Stimulated activated CD8-positive, alpha-beta memory T cell treated with anti-CD3 and anti-CD28 coated beads, Interleukin-12 subunit alpha, Interleukin-12 subunit beta, amount 100 ng/mL, for 1 hour (primary cell): ENCODE measurements around the gene MRPL14.
A peak's percentile ranks its signal among the peaks of the same experiment; 100 is the strongest.
"Not testable (repeated sequence)": the region's sequence is repeated elsewhere in the genome, so short reads cannot be mapped to it uniquely, and the experiment has no call there.

ENCODE experiments used
- DNase-seq: peaks from one replicate; pipeline ENCODE4 v3.0.0-alpha.2; 2020; ENCODE audit warnings: low read depth

The MRPL14 gene

DNA sequence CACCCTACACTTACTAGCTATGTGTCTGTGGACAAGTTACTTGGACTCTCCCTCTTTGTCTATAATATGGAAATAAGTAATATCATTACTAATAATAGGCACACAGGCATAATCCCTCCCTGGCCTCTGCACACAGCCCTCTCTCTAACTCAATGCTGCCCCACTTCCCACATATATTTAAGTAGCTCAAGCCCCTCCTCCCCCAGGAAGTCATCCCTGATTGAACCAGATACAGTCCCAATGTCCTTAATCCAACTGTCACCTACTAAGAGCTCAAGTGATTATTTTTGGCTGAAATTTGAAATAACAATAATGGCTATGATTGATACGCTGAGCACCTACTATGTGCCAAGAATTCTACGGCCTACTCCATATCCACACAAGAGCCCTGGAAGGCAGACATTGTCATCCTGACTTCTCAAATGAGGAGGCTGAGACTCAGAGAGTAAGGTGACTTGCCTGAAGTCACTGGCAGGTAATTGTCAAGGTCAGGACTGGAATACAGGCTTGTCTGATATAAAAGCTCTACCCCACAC, 29.4 kb downstream of the MRPL14 start:
- DNase-seq, result no peak

DNA sequence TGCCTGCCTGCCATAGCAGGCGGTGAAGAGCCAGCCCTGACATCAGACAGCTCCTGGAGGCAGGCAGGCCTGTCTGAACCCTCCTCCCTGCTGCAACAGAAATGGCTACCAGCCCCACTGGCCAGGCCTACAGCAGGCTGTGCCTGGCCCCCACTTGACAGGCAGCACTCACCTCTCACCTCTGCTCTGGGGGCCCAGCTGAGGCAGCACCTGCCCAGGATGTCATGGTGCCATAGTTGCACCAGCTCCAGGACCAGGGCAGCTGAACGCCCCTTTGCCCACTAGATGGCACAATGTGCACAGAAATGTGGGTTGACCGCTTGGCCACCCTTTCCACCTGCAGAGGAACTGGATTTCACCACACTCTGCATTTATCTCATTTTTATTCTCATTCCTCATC, 30.6 kb downstream of the MRPL14 start:
- peak; percentile 53 for DNase-seq

DNA sequence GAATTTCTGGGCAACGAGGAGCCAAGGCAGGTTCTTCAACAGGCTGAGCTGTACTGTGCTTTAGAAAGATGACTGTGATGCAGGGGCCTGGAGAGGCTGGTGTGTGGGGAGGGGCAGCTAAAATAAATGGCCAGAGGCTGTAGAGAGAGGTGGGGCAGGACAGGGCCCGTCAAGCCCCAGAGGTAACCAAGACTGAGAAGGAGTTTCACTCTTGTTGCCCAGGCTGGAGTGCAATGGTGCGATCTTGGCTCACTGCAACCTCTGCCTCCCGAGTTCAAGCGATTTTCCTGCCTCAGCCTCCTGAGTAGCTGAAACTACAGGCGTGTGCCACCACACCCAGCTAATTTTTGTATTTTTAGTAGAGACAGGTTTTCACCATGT, 32.0 kb downstream of the MRPL14 start:
- DNase-seq, result not testable (repeated sequence)

DNA sequence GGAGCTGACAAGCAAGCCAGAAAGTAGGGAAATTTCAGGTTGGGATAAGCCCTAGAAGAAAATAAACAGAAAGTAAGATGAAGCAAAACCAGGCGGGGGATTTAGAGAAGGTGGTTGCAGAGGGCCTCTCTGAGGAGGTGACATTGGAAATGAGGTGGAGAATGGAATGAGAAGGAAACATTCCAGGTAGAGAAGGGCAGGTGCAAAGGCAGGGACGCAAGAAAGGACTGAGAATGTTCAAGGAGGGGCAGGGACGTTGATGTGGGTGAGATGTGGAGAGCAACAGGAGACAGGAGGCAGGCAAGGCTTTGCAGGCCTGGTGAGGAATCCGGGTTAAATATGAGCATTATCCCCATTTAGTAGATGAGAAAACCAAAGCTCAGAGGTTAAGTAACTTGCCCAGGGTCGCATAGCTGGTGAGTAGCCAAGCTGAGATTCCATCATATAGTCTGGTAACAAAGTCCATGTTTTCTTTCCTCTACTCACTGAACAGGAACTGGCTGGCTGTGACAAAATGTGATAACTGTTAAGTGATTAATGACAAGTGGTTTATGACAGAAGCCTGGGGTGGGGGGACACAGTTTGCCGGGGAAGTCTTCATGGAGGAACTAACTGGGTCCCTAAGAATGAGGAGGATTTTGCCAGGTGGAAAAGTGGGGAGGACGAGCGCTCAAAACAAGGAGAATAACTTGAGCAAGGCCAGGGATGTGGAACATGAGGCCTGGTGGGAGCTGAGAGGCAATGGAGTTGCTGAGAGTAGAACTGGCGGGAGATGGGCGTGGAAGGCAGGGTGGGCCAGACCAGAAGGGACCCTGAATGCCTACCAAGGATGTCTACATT, 32.6 kb downstream of the MRPL14 start:
- DNase-seq, result no peak

DNA sequence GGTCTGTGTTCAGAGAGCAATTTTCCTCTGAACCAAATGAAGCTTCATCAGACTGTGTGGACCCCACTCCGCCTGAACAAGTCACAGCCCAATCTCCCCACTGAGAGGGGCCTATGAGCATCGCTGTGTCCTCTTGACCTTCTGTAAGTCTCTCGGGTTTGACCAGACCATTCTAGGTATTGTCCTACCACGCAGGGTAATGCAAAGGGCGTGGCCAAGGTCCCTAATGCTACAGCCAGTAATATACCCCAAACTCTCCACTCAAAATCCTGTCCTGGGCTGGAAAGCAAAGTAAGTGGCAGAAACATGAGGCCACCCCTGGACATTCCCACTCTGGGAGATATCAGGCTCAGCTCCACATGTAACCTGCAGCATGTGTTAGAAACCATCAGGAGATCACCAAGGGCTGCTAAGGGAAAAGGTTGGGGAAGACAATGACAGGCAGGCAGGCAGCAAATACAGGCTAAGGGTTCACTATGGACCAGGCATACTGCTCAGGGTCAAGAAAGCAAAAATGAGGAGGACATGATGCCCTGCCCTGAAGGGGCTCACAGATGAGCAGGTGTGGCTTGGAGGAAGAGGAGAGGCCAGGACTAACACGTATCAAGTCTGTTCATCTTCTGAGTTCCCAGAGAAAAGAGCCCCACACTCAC, 33.4 kb downstream of the MRPL14 start:
- no peak for DNase-seq

DNA sequence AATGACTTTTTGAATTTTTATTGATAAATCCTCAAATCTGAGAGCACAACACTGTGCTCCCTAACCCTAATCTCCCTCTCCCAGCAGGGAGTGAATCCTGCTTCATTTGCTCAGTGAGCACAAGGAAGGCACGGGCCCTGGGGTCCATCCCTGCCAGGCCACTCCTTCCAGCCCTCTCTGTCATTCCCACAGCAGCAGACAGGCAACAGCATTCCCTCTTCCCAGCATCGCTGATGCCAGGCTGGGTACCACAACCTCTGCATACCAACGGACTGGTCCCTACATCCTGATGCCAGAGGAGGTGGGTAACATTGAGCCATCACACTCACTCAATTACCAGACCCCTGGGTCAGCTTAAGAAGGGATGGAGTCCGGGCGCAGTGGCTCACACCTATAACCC, 34.2 kb downstream of the MRPL14 start:
- DNase-seq, result no peak

DNA sequence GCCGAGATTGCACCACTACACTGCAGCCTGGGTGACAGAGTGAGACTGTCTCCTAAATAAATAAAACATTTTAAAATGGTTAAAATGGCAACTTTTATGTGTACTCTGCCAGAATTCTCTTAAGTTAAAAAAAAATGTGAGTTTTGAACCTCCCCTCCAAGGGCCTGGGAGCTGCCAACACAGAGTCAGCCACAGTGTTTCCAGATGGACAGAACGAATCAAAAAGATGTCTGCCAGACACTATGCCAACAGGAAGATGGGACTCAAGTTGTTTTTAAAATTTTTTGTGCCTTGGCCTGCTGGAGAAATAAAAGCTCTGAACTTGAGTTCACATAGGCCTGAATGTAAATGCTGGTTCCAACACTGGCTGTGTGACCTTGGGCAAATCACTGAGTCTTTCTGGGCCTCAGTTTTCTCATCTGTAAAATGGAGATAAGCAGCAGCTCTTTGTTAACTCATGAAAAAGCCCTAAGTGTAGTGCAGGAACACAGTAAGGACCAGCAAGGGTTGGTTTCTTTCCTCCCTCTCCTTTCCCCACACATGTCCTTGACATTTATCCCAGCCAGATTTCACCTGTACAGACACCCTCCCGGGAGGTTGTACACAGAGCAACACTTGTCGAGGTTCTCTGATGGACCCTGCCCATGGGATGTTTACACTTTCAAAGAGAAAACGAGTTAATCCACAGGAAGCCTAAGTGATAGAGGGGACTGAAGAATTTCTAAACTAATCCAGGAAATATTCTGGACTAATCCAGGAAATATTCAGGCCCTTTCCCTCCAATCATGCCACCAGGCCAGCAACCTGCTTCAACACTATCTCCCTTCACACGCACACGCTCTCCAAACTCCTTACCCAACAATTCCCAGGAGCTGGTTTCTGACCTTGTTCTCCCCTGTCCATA, 35.0 kb downstream of the MRPL14 start:
- DNase-seq, result no peak

DNA sequence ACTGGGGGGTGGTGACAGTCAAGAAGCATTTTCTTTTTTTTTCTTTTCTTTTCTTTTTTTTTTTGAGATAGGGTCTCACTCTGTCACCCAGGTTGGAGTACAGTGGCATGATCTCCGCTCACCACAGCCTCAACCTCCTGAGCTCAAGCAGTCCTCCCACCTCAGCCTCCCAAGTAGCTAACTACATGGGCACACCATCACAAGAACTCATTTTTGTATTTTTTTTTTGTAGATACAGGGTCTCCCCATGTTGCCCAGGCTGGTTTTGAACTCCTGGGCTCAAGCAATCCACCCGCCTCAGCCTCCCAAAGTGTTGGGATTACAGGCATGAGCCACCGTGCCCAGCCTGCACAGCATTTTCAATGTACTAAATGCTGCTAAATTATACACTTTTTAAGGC, 35.9 kb downstream of the MRPL14 start:
- not testable (repeated sequence) for DNase-seq

DNA sequence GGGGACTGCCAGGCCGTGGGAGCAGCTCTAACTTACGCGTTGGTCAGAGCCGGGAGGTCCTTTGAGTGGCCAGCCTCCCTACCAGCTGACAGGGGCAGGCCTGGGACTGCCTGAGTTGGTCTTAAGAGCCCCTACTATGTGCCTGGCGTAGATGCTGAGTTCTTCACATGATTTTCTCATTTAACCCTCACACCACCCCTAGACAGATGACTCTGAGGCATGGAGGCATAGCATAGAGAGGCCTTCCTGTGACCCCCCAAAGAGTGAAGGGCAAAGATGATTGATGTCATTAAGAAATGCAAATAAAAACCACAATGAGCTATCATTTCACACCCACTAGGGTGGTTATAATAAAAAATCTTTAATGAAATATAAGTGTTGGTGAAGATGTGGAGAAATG, 36.8 kb downstream of the MRPL14 start:
- no peak for DNase-seq

DNA sequence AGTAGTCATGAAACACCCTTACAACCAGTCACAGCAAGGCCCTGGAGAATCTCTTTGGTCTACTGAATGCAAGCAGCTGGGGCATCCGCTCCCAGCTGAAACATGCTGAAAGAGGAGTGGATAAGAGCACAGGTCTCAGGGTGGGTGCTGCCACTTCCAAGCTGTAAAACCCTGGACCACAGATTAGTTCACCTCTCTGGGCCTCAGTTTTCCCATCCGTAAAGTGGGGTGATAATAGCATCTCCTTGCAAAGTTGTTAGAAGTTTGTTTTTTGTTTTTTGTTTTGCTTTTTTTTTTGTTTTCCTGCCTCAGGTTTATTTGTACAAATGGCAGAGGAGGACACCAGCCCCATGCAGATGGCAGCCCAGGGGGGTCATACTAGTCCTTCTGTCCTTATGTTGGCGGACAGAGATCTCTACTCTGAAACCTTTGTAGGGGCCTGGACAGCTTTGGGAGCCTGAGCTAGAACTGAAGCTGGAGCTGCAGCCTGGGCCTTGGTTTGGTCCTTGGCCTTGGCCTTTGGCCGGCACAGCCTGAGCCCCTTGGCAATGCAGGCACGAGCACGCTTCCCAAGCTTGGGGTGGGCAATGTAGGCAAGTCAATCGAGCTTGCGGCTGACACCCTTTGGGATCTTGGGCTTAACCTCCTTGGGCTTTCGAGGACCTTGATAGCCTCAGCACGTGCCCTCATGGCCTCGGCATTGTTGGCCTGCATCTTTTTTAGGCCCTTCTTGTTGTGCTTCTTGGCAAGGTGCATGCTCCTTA, 38.2 kb downstream of the MRPL14 start:
- no peak for DNase-seq

DNA sequence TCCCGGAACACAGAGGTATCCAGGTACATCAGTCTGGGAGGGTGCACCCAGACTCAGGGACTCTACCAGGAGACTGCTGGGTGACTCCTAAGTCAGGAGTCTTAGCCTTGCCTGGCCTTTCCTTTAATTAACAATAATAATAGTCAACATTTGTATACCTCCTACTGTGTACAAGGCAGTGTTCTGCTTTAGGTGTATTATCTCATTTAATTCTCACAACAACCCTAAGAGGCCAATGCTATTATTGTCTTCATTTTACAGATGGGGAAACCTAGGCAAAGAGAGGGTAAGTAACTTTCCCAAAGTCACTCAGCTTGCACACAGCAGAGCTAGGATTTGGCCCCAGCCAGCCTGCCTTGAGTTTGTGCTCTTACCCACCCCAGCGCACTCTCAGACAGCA, 39.6 kb downstream of the MRPL14 start:
- no peak for DNase-seq

DNA sequence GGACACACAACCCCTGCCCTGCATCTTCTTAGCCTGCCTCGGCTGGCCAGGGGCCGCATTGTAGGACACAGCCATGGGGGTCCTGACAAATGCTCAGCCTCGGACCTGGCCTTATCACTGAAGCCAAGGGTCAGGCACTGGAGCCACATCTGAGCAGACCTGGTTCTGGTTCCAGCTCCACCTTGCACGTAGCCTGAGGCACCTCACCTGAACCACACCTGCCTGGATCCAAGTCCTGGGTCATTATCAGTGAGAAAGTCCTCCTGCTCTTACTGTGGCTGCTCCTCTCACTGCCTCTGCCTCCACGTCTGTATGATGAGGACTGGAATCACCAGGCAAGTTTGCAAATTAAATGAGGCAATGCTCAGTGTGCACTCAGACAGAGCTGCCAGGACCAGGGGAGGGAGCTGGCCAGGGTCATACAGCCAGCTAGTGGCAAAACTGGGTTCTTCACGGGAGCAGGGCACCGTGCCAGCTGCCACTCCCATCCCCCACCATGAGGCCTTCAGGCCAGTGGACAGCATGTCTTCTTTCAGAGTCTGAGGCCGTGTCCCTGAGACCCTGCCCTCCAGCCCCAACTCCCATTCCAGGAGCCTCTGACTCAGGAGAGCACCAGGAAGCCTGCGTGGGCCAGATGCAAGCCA, 40.2 kb downstream of the MRPL14 start:
- no peak for DNase-seq

DNA sequence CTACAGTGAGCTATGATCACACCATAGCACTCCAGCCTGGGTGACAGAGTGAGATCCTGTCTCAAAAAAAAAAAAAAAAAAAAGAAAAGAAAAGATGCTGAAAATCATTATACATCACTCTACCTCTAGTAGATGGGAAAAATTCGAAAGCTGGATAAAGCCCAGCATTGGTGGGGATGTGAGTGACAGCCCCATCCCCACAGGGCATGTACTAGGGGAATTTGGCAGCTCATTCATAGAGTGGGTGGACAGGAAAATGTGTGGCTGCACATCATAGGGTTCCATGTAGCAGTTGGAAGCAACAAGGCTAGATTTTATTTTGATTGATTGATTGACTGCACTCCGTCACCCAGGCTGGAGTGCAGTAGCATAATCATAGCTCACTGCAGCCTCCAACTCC, 42.0 kb downstream of the MRPL14 start:
- no peak for DNase-seq

DNA sequence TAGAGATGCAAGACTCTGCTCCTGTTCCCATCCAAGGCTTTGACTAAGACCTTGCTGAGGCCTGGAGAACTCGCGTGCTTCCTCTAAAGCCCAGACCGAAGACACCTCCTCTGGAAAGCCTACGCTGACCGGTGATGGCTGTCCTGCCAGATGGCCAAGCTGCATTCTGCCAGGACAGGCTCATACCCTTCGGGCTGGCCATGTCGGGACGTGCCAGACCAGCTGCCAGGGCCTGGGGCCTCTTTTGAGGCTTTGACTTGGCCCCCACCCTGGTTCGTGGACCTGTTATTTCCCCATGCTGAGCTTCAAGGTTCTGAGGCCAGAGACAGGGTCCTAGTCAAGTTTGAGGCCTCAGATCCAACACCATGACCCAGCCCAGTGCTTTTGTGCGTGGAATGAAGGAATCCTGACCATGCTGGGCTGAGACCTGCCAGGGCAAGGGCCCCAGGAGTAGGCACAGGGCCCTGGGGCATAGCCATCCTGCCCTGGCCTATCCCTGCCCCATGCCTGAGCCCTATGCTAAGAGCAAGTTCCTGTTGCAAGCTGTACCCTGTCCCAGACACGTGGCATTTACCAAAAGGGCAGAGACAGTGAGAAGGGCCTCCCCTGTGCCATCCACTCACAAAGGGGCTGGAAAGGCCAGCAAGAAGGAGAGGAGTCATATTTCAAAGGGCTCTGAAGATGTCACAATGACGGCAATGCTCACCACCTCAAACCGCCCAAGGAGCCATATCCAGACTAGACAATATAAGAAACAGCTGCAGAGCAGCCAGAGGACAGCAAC, 42.8 kb downstream of the MRPL14 start:
- DNase-seq, result no peak

DNA sequence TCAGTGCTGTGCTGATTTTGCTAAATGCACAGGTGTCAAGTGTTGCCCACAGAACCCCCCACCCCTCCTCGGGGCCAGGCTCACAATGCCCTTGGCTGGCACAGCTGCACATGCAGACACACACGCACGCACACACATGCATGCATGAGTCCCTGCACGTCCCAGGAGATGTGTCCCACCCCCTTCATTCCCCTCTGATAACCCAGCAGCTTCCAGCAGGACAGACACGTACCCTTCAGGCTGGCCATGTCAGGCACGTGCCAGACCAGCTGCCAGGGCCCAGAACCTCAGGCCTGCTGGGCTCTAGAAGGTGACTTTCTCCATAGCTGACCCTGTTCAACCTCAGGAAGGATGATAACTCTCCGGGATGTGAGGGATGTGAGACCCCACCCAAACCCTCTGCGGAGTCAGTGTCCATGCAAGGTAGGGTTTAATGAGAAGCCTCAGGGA, 44.4 kb downstream of the MRPL14 start:
- no peak for DNase-seq

DNA sequence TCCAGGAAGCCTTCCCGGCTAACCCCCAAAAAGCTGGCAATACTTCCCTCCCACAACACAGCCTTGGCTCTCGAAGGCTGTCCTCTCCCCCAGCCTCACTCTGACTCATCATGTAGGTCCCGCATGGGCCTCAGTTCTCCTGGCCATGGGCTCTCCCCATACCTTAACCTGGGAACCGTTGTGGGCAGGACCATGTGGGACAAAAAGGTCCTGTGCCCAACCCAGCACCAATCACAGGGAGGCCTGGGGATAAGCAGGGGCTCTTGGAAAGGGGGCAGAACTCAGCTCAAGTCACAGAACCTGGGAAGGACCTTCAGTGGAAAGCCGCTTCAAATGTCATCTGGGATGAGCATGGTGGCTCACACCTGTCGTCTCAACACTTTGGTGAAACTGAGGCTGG, 45.5 kb downstream of the MRPL14 start:
- DNase-seq, result no peak

DNA sequence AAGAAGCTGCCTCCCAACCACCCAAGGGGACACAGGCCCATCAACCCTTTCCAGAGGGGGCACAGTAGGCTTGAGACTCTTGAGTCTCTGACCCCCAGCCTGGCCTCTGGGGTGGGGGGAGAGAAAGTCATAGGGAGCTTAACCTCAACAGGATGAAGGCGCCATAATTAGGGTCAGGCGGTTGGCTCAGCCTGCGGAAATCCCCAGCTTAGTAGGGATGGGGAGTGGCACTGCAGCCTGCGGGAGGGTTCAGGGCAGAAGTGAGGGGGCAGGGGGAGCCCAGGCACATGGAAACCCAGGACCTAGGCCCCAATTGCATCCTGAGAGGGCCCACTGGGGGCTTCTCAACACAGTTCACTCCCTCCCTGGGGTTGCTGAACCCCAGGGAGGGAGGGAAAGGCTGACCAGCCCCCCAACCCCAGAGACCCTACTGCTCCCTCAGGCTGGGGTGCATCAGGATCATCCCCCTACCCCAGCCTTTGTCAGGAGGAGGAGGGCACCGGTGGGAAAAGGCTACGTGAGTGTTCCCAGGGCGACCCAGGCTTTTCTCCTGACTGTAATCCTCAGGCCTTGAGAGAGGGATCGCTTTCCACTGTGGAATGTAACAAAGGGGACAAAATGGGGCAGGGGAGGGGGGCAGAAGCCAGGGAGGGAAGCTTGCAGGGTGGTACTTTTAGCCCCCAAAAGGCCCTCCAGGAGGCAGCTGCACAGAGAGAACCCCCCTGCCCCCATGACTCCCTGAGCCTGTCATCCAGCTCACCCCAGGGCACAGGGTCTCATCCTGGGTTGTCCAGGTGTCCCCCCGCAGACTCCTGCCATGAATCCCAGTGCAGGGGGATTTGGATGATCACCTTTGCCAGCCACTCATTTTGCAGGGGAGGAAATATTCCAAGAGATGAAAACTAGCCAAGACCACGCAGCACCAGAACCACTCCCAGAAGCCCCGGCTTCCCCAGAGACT, 46.4 kb downstream of the MRPL14 start:
- DNase-seq, result no peak

DNA sequence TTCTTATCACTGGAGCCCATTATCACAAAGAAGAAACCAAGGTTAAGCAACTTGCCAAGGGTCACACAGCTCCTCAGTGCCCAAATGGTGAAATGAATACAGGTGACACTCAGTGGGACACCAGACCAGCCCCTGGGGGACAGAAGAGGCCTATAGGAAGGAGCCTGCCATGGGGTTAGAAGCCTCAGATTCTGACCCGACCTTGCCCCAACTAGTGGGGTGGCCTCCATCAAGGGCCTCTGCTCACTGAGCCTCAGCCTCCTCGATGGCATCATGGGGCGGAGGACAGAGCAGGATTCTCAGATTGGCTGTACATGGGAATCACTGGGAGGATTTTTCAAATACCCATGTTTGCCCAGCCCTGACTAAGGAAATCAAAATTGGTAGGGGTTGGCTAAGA, 47.6 kb downstream of the MRPL14 start:
- DNase-seq, result no peak
